ENCODE data around the gene SLC35E1.

SLC35E1 gene

DNA sequence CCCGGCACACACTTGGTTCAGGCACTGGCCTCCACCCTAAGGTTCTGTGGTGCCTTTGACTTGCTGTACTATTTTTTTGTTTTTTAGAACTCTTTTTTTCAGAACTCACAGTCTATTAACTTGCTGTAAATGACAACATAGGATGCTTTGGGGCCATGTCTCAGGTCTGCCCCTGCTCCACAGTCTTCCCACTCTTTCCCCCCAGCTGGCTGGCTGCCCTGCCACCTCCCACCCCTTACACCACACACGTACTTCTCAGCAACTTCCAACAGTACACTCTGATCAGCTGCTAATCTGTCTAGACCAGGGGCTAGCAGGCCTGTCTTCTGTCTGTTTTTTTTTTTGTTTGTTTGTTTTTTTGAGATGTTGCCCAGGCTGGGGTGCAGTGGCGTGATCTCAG, 67.9 kb downstream of the SLC35E1 start:
- no peak for DNase-seq (ENCODE audit: low read depth)
- H3K4me3 ChIP-seq (ENCODE audit: low read depth, low read length): no peak overlapping the region
- TF ChIP-seq CTCF (IDR thresholded peaks at IDR 0.05; ENCODE audit: low read depth, low read length, missing control alignments): no peak
